GM12878 (cell line): ENCODE data around the gene PCCA.

Experiments
- ATF2 ChIP-seq: IDR thresholded peaks from 2 replicates; pipeline ENCODE4 v1.6.1; 2012; ENCODE audit warnings: low read length, inconsistent platforms
- CTCF ChIP-seq, 3 experiments: IDR thresholded peaks in 2 of 3; conservative IDR thresholded peaks in 1 of 3; 2 replicates each; pipeline ENCODE4 v1.5.1; 2011; ENCODE audit warnings: low read depth in 3 of 3, low read length in 3 of 3, mild to moderate bottlenecking in 3 of 3, control low read depth in 2 of 3, moderate library complexity in 2 of 3, inconsistent platforms in 1 of 3, mixed read lengths in 1 of 3; ENCODE audit not compliant: control insufficient read depth in 2 of 3, insufficient read depth in 1 of 3; ENCODE audit errors: extremely low read depth in 1 of 3
- DPF2 ChIP-seq: fragments of 450-650 bp; IDR thresholded peaks from 2 replicates; pipeline ENCODE4 v1.6.1; 2017; ENCODE audit warnings: mild to moderate bottlenecking
- EP300 ChIP-seq, 2 experiments: fragments of 150-350 bp in 1 of 2; IDR thresholded peaks; 2 replicates each; pipeline ENCODE4 v1.6.1; 2011 to 2012; ENCODE audit warnings: low read depth in 2 of 2, low read length in 2 of 2, borderline replicate concordance in 1 of 2, improper control_type of control experiment in 1 of 2, inconsistent platforms in 1 of 2; ENCODE audit not compliant: control insufficient read depth in 1 of 2
- HDAC6 ChIP-seq: fragments of 200-600 bp; sonication (generic); IDR thresholded peaks from one replicate; pipeline ENCODE4 v1.8.0; 2017; ENCODE audit warnings: antibody characterized with exemption; ENCODE audit not compliant: unreplicated experiment
- KLF5 ChIP-seq: fragments of 450-650 bp; IDR thresholded peaks from 2 replicates; pipeline ENCODE4 v1.6.1; 2014; ENCODE audit warnings: mild to moderate bottlenecking; ENCODE audit not compliant: partially characterized antibody
- MYC ChIP-seq: IDR thresholded peaks from 2 replicates; pipeline ENCODE4 v1.6.1; 2011; ENCODE audit warnings: mild to moderate bottlenecking, low read length, moderate library complexity, inconsistent platforms; ENCODE audit not compliant: insufficient read depth, insufficient replicate concordance, insufficient read length, severe bottlenecking
- POLR2A ChIP-seq: IDR thresholded peaks from 2 replicates; pipeline ENCODE4 v1.6.1; 2011; ENCODE audit warnings: low read depth, mild to moderate bottlenecking, low read length
- SIN3A ChIP-seq: IDR thresholded peaks from 2 replicates; pipeline ENCODE4 v1.6.1; 2012; ENCODE audit warnings: low read depth, low read length, improper control_type of control experiment
- SP1 ChIP-seq: IDR thresholded peaks from one replicate; pipeline ENCODE4 v1.6.1; 2011; ENCODE audit warnings: low read depth, low read length
- TBL1XR1 ChIP-seq: IDR thresholded peaks from 2 replicates; pipeline ENCODE4 v1.6.1; 2012; ENCODE audit warnings: low read depth, low read length, improper control_type of control experiment
- USF2 ChIP-seq: IDR thresholded peaks from 2 replicates; pipeline ENCODE4 v1.6.1; 2011; ENCODE audit warnings: low read depth, low read length, improper control_type of control experiment, borderline replicate concordance

DNA sequence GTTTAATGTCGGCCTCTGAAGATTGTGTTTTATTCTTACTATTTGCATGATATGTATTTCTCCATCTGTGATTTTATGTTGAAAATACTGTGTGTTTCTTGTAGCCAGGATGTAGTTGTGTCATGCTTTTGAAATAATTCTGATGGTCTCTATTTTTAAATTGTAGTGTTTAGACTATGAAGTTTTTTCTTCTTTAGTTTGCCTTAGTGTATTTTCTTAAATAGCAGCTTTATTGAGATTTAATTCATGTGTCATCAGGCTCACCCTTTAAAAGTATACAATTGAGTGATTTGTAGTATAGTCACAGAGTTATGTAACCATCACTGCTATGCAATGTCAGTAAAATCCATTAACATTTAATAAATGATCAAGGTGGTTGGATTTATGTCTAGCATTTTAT, 74.5 kb downstream of the PCCA start:
- no peak for TF ChIP-seq CTCF (IDR thresholded peaks at IDR 0.05 in 2 of 3, conservative IDR thresholded peaks at IDR 0.05 in 1 of 3; ENCODE audit: control insufficient read depth in 2 of 3, extremely low read depth in 1 of 3, insufficient read depth in 1 of 3, low read depth in 3 of 3, low read length in 3 of 3)
- no peak for TF ChIP-seq EP300 (IDR thresholded peaks at IDR 0.05; ENCODE audit: borderline replicate concordance in 1 of 2, control insufficient read depth in 1 of 2, low read depth in 2 of 2, low read length in 2 of 2)
- TF ChIP-seq POLR2A: no peak
- TF ChIP-seq HDAC6: no peak
- TF ChIP-seq TBL1XR1: no peak
- no peak for TF ChIP-seq SP1
- no peak for TF ChIP-seq ATF2
- TF ChIP-seq MYC: no peak
- TF ChIP-seq SIN3A: no peak
- TF ChIP-seq USF2: no peak
- no peak for TF ChIP-seq KLF5
- no peak for TF ChIP-seq DPF2
